Measurements from ENCODE around the gene PLPP3.
A peak's percentile ranks its signal among the peaks of the same experiment; 100 is the strongest.
"Not testable (repeated sequence)": the region's sequence is repeated elsewhere in the genome, so short reads cannot be mapped to it uniquely, and the experiment has no call there.

PLPP3 gene

GRCh38 chr1:56578963-56579875 lies at the start of gene PLPP3:
TSS of gene PLPP3 (minus strand) at chr1:56579563. CDS start at chr1:56579016, 547 bp downstream.
- H3K27ac Mint-ChIP-seq: no peak within 1 kb of the TSS

GRCh38 chr1:56627636-56628039 lies 48.3 kb upstream of the PLPP3 start:
- no peaks in the 10 kb centered on the region for H3K4me1 Mint-ChIP-seq (ENCODE audit: low read depth)
- H3K9me3 Mint-ChIP-seq: no peaks in the 10 kb centered on the region
- H3K36me3 Mint-ChIP-seq (ENCODE audit: low read depth): no peaks in the 10 kb centered on the region
- peaks cover 3% of the 10 kb centered on the region for H3K27me3 Mint-ChIP-seq (ENCODE audit: low read depth)
- no peak overlapping the region for H3K27ac Mint-ChIP-seq
- H3K4me3 Mint-ChIP-seq: no peak overlapping the region

More at GRCh38 chr1:56578963-56579875, at the start of gene PLPP3:
- no peaks in the 10 kb centered on the region for H3K9me3 Mint-ChIP-seq
- H3K4me1 Mint-ChIP-seq (ENCODE audit: low read depth): no peaks in the 10 kb centered on the region
- H3K36me3 Mint-ChIP-seq (ENCODE audit: low read depth): no peaks in the 10 kb centered on the region
- H3K4me3 Mint-ChIP-seq: peak within 1 kb of the TSS; percentile 73
- H3K27me3 Mint-ChIP-seq (ENCODE audit: low read depth): peaks cover 45% of the 10 kb centered on the region

GRCh38 chr1:56627019-56627635 lies 47.8 kb upstream of the PLPP3 start:
- no peaks in the 10 kb centered on the region for H3K4me1 Mint-ChIP-seq (ENCODE audit: low read depth)
- no peaks in the 10 kb centered on the region for H3K36me3 Mint-ChIP-seq (ENCODE audit: low read depth)
- peaks cover 3% of the 10 kb centered on the region for H3K27me3 Mint-ChIP-seq (ENCODE audit: low read depth)
- H3K9me3 Mint-ChIP-seq: no peaks in the 10 kb centered on the region
- no peak overlapping the region for H3K4me3 Mint-ChIP-seq
- no peak overlapping the region for H3K27ac Mint-ChIP-seq

- Mint-ChIP-seq H3K4me1 (ENCODE audit: low read depth) (no peaks in the 10 kb centered on the region), H3K27me3 (ENCODE audit: low read depth) (peaks cover 3% of the 10 kb centered on the region), H3K4me3 (no peak overlapping the region), H3K36me3 (ENCODE audit: low read depth) (no peaks in the 10 kb centered on the region), H3K27ac (no peak overlapping the region), H3K9me3 (no peaks in the 10 kb centered on the region)
Observed at GRCh38 chr1:56626546-56626945, 47.2 kb upstream of the PLPP3 start.

GRCh38 chr1:56625819-56626440 lies 46.6 kb upstream of the PLPP3 start:
- Mint-ChIP-seq H3K36me3 (ENCODE audit: low read depth) (no peaks in the 10 kb centered on the region), H3K9me3 (no peaks in the 10 kb centered on the region), H3K27ac (no peak overlapping the region), H3K4me1 (ENCODE audit: low read depth) (no peaks in the 10 kb centered on the region), H3K27me3 (ENCODE audit: low read depth) (peaks cover 3% of the 10 kb centered on the region), H3K4me3 (no peak overlapping the region)

- no peak overlapping the region for H3K4me3 Mint-ChIP-seq
- H3K27ac Mint-ChIP-seq: no peak overlapping the region
- H3K27me3 Mint-ChIP-seq (ENCODE audit: low read depth): no peaks in the 10 kb centered on the region
- no peaks in the 10 kb centered on the region for H3K36me3 Mint-ChIP-seq (ENCODE audit: low read depth)
- no peaks in the 10 kb centered on the region for H3K9me3 Mint-ChIP-seq
- no peaks in the 10 kb centered on the region for H3K4me1 Mint-ChIP-seq (ENCODE audit: low read depth)
Observed at GRCh38 chr1:56617141-56617540, 37.8 kb upstream of the PLPP3 start.

- not testable (repeated sequence) for H3K4me3 Mint-ChIP-seq; H3K4me1 Mint-ChIP-seq (ENCODE audit: low read depth); H3K36me3 Mint-ChIP-seq (ENCODE audit: low read depth); H3K27me3 Mint-ChIP-seq (ENCODE audit: low read depth); H3K9me3 Mint-ChIP-seq; H3K27ac Mint-ChIP-seq
Observed at GRCh38 chr1:56610770-56611169, 31.4 kb upstream of the PLPP3 start.

- H3K27ac Mint-ChIP-seq; H3K27me3 Mint-ChIP-seq (ENCODE audit: low read depth); H3K4me3 Mint-ChIP-seq; H3K4me1 Mint-ChIP-seq (ENCODE audit: low read depth); H3K36me3 Mint-ChIP-seq (ENCODE audit: low read depth); H3K9me3 Mint-ChIP-seq: not testable (repeated sequence)
Observed at GRCh38 chr1:56610097-56610496, 30.7 kb upstream of the PLPP3 start.

GRCh38 chr1:56595397-56596191 lies 16.2 kb upstream of the PLPP3 start:
- not testable (repeated sequence) for H3K36me3 Mint-ChIP-seq (ENCODE audit: low read depth); H3K4me1 Mint-ChIP-seq (ENCODE audit: low read depth); H3K27ac Mint-ChIP-seq; H3K27me3 Mint-ChIP-seq (ENCODE audit: low read depth); H3K9me3 Mint-ChIP-seq; H3K4me3 Mint-ChIP-seq

- H3K4me3 Mint-ChIP-seq: no peak overlapping the region
- no peaks in the 10 kb centered on the region for H3K27me3 Mint-ChIP-seq (ENCODE audit: low read depth)
- no peak overlapping the region for H3K27ac Mint-ChIP-seq
- no peaks in the 10 kb centered on the region for H3K36me3 Mint-ChIP-seq (ENCODE audit: low read depth)
- no peaks in the 10 kb centered on the region for H3K9me3 Mint-ChIP-seq
- no peaks in the 10 kb centered on the region for H3K4me1 Mint-ChIP-seq (ENCODE audit: low read depth)
Observed at GRCh38 chr1:56591909-56592308, 12.5 kb upstream of the PLPP3 start.

GRCh38 chr1:56590520-56591011 lies 11.2 kb upstream of the PLPP3 start:
- H3K4me3 Mint-ChIP-seq: no peak overlapping the region
- H3K27ac Mint-ChIP-seq: no peak overlapping the region
- H3K9me3 Mint-ChIP-seq: no peaks in the 10 kb centered on the region
- no peaks in the 10 kb centered on the region for H3K36me3 Mint-ChIP-seq (ENCODE audit: low read depth)
- H3K4me1 Mint-ChIP-seq (ENCODE audit: low read depth): no peaks in the 10 kb centered on the region
- no peaks in the 10 kb centered on the region for H3K27me3 Mint-ChIP-seq (ENCODE audit: low read depth)

- no peaks in the 10 kb centered on the region for H3K36me3 Mint-ChIP-seq (ENCODE audit: low read depth)
- no peaks in the 10 kb centered on the region for H3K27me3 Mint-ChIP-seq (ENCODE audit: low read depth)
- H3K27ac Mint-ChIP-seq: no peak overlapping the region
- no peak overlapping the region for H3K4me3 Mint-ChIP-seq
- no peaks in the 10 kb centered on the region for H3K9me3 Mint-ChIP-seq
- no peaks in the 10 kb centered on the region for H3K4me1 Mint-ChIP-seq (ENCODE audit: low read depth)
Observed at GRCh38 chr1:56589369-56589768, 10.0 kb upstream of the PLPP3 start.

GRCh38 chr1:56586502-56586901 lies 7.1 kb upstream of the PLPP3 start:
- Mint-ChIP-seq H3K27ac (no peak overlapping the region), H3K9me3 (no peaks in the 10 kb centered on the region), H3K27me3 (ENCODE audit: low read depth) (no peaks in the 10 kb centered on the region), H3K4me3 (no peak overlapping the region), H3K4me1 (ENCODE audit: low read depth) (no peaks in the 10 kb centered on the region), H3K36me3 (ENCODE audit: low read depth) (no peaks in the 10 kb centered on the region)

GRCh38 chr1:56585985-56586384 lies 6.6 kb upstream of the PLPP3 start:
- Mint-ChIP-seq H3K4me1 (ENCODE audit: low read depth) (no peaks in the 10 kb centered on the region), H3K27ac (no peak overlapping the region), H3K4me3 (no peak overlapping the region), H3K9me3 (no peaks in the 10 kb centered on the region), H3K36me3 (ENCODE audit: low read depth) (no peaks in the 10 kb centered on the region), H3K27me3 (ENCODE audit: low read depth) (peaks cover 3% of the 10 kb centered on the region)
